ENCODE measurements around the gene SERTAD2.

The SERTAD2 gene

GRCh38 chr2:64601785-64602391 lies 51.8 kb downstream of the SERTAD2 start:
- no peak for DNase-seq (ENCODE audit: low read depth in 1 of 2, low spot score in 1 of 2)
- TF ChIP-seq GABPA (IDR thresholded peaks at IDR 0.05; ENCODE audit: low read depth), result no peak
- TF ChIP-seq CTCF (IDR thresholded peaks at IDR 0.05; ENCODE audit: insufficient read depth, low read length), result no peak
- TF ChIP-seq REST (IDR thresholded peaks at IDR 0.05; ENCODE audit: insufficient replicate concordance, low read depth), result no peak
- TF ChIP-seq POLR2AphosphoS5 (IDR thresholded peaks at IDR 0.05; ENCODE audit: low read depth), result no peak
- TF ChIP-seq SPI1 (IDR thresholded peaks at IDR 0.05; ENCODE audit: borderline replicate concordance, low read depth), result no peak
- H3K27ac ChIP-seq (replicated peaks), result no peak overlapping the region
- H3K27me3 ChIP-seq (ENCODE audit: insufficient read depth, poor library complexity, severe bottlenecking), result no peaks in the 10 kb centered on the region
- no peak overlapping the region for H3K4me3 ChIP-seq (replicated peaks; ENCODE audit: insufficient read depth, low read length)

- Histone ChIP-seq H3K4me3 (replicated peaks; ENCODE audit: insufficient read depth, low read length) (no peak overlapping the region), H3K27me3 (ENCODE audit: insufficient read depth, poor library complexity, severe bottlenecking) (no peaks in the 10 kb centered on the region), H3K27ac (replicated peaks) (no peak overlapping the region)
- DNase-seq (ENCODE audit: low read depth in 1 of 2, low spot score in 1 of 2), result no peak
- TF ChIP-seq CTCF (IDR thresholded peaks at IDR 0.05; ENCODE audit: insufficient read depth, low read length) (no peak), GABPA (IDR thresholded peaks at IDR 0.05; ENCODE audit: low read depth) (no peak), POLR2AphosphoS5 (IDR thresholded peaks at IDR 0.05; ENCODE audit: low read depth) (no peak), SPI1 (IDR thresholded peaks at IDR 0.05; ENCODE audit: borderline replicate concordance, low read depth) (no peak), REST (IDR thresholded peaks at IDR 0.05; ENCODE audit: insufficient replicate concordance, low read depth) (no peak)
Measured at GRCh38 chr2:64601034-64601754, 52.5 kb downstream of the SERTAD2 start.

GRCh38 chr2:64599469-64599868 lies 54.2 kb downstream of the SERTAD2 start:
- TF ChIP-seq SPI1 (IDR thresholded peaks at IDR 0.05; ENCODE audit: borderline replicate concordance, low read depth) (no peak), REST (IDR thresholded peaks at IDR 0.05; ENCODE audit: insufficient replicate concordance, low read depth) (no peak), CTCF (IDR thresholded peaks at IDR 0.05; ENCODE audit: insufficient read depth, low read length) (no peak), POLR2AphosphoS5 (IDR thresholded peaks at IDR 0.05; ENCODE audit: low read depth) (no peak), GABPA (IDR thresholded peaks at IDR 0.05; ENCODE audit: low read depth) (no peak)

More at GRCh38 chr2:64599469-64599868, 54.2 kb downstream of the SERTAD2 start:
- Histone ChIP-seq H3K27me3 (ENCODE audit: insufficient read depth, poor library complexity, severe bottlenecking) (no peaks in the 10 kb centered on the region), H3K27ac (replicated peaks) (no peak overlapping the region), H3K4me3 (replicated peaks; ENCODE audit: insufficient read depth, low read length) (no peak overlapping the region)
- DNase-seq (ENCODE audit: low read depth in 1 of 2, low spot score in 1 of 2), result no peak
